IMR-90 (cell line): ENCODE measurements around the gene FREM3. TPM values are rescaled to one million over a fixed set of nuclear protein-coding genes. Genes with fewer than 3 reads are reported as not detected.

ENCODE experiments used
- ATAC-seq: fragments of 200-7000 bp; cut with Tn5 transposase; 2 replicates; pipeline ENCODE4 v1.9.1; 2020; ENCODE audit warnings: low read depth, mild to moderate bottlenecking, moderate library complexity
- BruUV-seq: library from RNA; stranded (reverse); fragments of 400-500 nt; replicated peaks from 2 replicates; lab custom pipeline; 2021; lab: Mats Ljungman, UMichigan
- CTCF ChIA-PET: fragments of 300-600 bp; formaldehyde crosslinking; extraction: SDS; loops from one replicate; lab custom pipeline; 2021; ENCODE audit warnings: antibody characterized with exemption; lab: Yijun Ruan, JAX
- POLR2A ChIA-PET: fragments of 300-600 bp; sonication (Branson Sonifier 250); formaldehyde crosslinking; loops from one replicate; lab custom pipeline; 2022; ENCODE audit warnings: antibody characterized with exemption; ENCODE audit not compliant: unreplicated experiment; lab: Charles Lee
- DNase-seq: peaks from one replicate; pipeline ENCODE4 v3.0.0; 2013
- H2AFZ ChIP-seq: replicated peaks from 2 replicates; pipeline ENCODE3; 2013; ENCODE audit warnings: low read length, mild to moderate bottlenecking; ENCODE audit not compliant: poor library complexity
- H2AK5ac ChIP-seq: 2 replicates; pipeline ENCODE4 v1.6.1; 2013; ENCODE audit warnings: low read depth, low read length, inconsistent platforms
- H2AK9ac ChIP-seq: replicated peaks from 2 replicates; pipeline ENCODE3; 2013; ENCODE audit warnings: mild to moderate bottlenecking, low read depth, low read length, moderate library complexity; ENCODE audit not compliant: poor library complexity
- H2BK120ac ChIP-seq: 2 replicates; pipeline ENCODE4 v1.6.1; 2013; ENCODE audit warnings: low read depth, low read length, inconsistent platforms
- H2BK15ac ChIP-seq: 3 replicates; pipeline ENCODE4 v1.6.1; 2013; ENCODE audit warnings: low read depth, low read length, inconsistent platforms
- H2BK20ac ChIP-seq: 2 replicates; pipeline ENCODE4 v1.6.1; 2013; ENCODE audit warnings: low read depth, mild to moderate bottlenecking, inconsistent platforms, low read length, moderate library complexity
- H2BK5ac ChIP-seq: 2 replicates; pipeline ENCODE4 v1.6.1; 2013; ENCODE audit warnings: mild to moderate bottlenecking, low read depth, low read length, inconsistent platforms; ENCODE audit not compliant: poor library complexity, severe bottlenecking
- H3K14ac ChIP-seq: replicated peaks from 2 replicates; pipeline ENCODE4 v1.6.1; 2013; ENCODE audit warnings: low read depth, low read length, inconsistent platforms
- H3K18ac ChIP-seq: 2 replicates; pipeline ENCODE4 v1.6.1; 2013; ENCODE audit warnings: low read depth, low read length, control low read depth
- H3K23ac ChIP-seq: 2 replicates; pipeline ENCODE4 v1.6.1; 2013; ENCODE audit warnings: low read depth, low read length, inconsistent platforms
- H3K27ac ChIP-seq: 2 replicates; pipeline ENCODE4 v1.5.1; 2013; ENCODE audit warnings: mild to moderate bottlenecking, control low read depth, low read length; ENCODE audit not compliant: insufficient read depth
- H3K27me3 ChIP-seq: 2 replicates; pipeline ENCODE4 v1.6.1; 2013; ENCODE audit warnings: low read length; ENCODE audit not compliant: control insufficient read depth, insufficient read depth
- H3K36me3 ChIP-seq: 2 replicates; pipeline ENCODE4 v1.6.1; 2013; ENCODE audit warnings: low read length, mixed read lengths; ENCODE audit not compliant: control insufficient read depth, insufficient read depth
- H3K4ac ChIP-seq: 2 replicates; pipeline ENCODE4 v1.6.1; 2013; ENCODE audit warnings: low read depth, low read length, inconsistent platforms
- H3K4me1 ChIP-seq: 2 replicates; pipeline ENCODE4 v1.6.1; 2013; ENCODE audit warnings: low read length, mixed read lengths; ENCODE audit not compliant: control insufficient read depth, insufficient read depth
- H3K4me2 ChIP-seq: 2 replicates; pipeline ENCODE4 v1.6.1; 2013; ENCODE audit warnings: low read depth, mild to moderate bottlenecking, control low read depth, low read length, moderate library complexity
- H3K4me3 ChIP-seq: 2 replicates; pipeline ENCODE4 v1.5.1; 2013; ENCODE audit warnings: low read depth, mild to moderate bottlenecking, control low read depth, low read length, moderate library complexity; ENCODE audit not compliant: insufficient read depth
- H3K56ac ChIP-seq: 2 replicates; pipeline ENCODE4 v1.6.1; 2013; ENCODE audit warnings: low read length, inconsistent platforms; ENCODE audit not compliant: insufficient read depth; ENCODE audit errors: extremely low read depth
- H3K79me1 ChIP-seq, 2 experiments: 2 replicates each; pipeline ENCODE4 v1.6.1; 2013; ENCODE audit warnings: low read length in 2 of 2, inconsistent platforms in 1 of 2, low read depth in 1 of 2
- H3K9ac ChIP-seq: 2 replicates; pipeline ENCODE4 v1.6.1; 2013; ENCODE audit warnings: low read depth, low read length, control low read depth
- H3K9me1 ChIP-seq: 2 replicates; pipeline ENCODE4 v1.6.1; 2013; ENCODE audit warnings: low read length, inconsistent platforms; ENCODE audit not compliant: insufficient read depth
- H3K9me3 ChIP-seq: 2 replicates; pipeline ENCODE4 v1.6.1; 2013; ENCODE audit warnings: low read length; ENCODE audit not compliant: control insufficient read depth, insufficient read depth
- H4K20me1 ChIP-seq: 2 replicates; pipeline ENCODE4 v1.6.1; 2013; ENCODE audit warnings: low read length, inconsistent platforms; ENCODE audit not compliant: insufficient read depth
- H4K5ac ChIP-seq: 2 replicates; pipeline ENCODE4 v1.6.1; 2013; ENCODE audit warnings: mild to moderate bottlenecking, low read depth, low read length, control low read depth
- H4K8ac ChIP-seq, 2 experiments: 2 replicates each; pipeline ENCODE4 v1.6.1; 2013; ENCODE audit warnings: low read depth in 2 of 2, low read length in 2 of 2, control low read depth in 1 of 2, inconsistent platforms in 1 of 2
- H4K91ac ChIP-seq: 2 replicates; pipeline ENCODE4 v1.6.1; 2013; ENCODE audit warnings: low read depth, low read length, inconsistent platforms; ENCODE audit not compliant: insufficient read depth
- MAFK ChIP-seq: IDR thresholded peaks from 2 replicates; pipeline ENCODE4 v1.6.1; 2012; ENCODE audit warnings: low read depth, low read length, improper control_type of control experiment
- POLR2A ChIP-seq: IDR thresholded peaks from 2 replicates; pipeline ENCODE4 v1.6.1; 2012; ENCODE audit warnings: mild to moderate bottlenecking, low read depth, low read length
- SMC3 ChIP-seq: fragments of 150-350 bp; IDR thresholded peaks from 2 replicates; pipeline ENCODE4 v1.6.1; 2016; ENCODE audit warnings: low read depth, mild to moderate bottlenecking, antibody characterized with exemption, low read length, moderate library complexity
- WGBS, 2 experiments: methylation state at CpG; one replicate each; pipeline versions ENCODE4 v1.1.5 to v1.1.7; 2013; ENCODE audit warnings: missing lambda C conversion rate in 2 of 2; ENCODE audit not compliant: insufficient read length in 1 of 2; ENCODE audit errors: extremely low coverage in 2 of 2; 5-methylcytosine and 5-hydroxymethylcytosine counted together
- dilution Hi-C: fragments of 300-500 bp; cut with HindIII; formaldehyde crosslinking; loops from one replicate; pipeline ENCODE4 v1.14.3; 2018; ENCODE audit warnings: low sequenced_read_pairs; ENCODE audit not compliant: unreplicated experiment
- in situ Hi-C: fragments of 300-500 bp; cut with MboI; formaldehyde crosslinking; loops from 3 replicates; pipeline ENCODE4 v1.14.3; 2019; ENCODE audit warnings: low sequenced_read_pairs, inconsistent platforms, mixed read lengths
- intact Hi-C: fragments of 100-400 bp; cut with micrococcal nuclease; formaldehyde crosslinking; loops from 2 replicates; pipeline ENCODE4 v1.10.0; 2022
- polyA plus RNA-seq, 3 experiments: library from polyadenylated mRNA; depleted of rRNA; stranded (reverse); fragments of >200 nt; gene quantifications; 2 replicates each; pipeline ENCODE4 v1.2.3, GENCODE V29; 2012; ENCODE audit warnings: low replicate concordance in 1 of 3
- total RNA-seq: library from RNA; depleted of rRNA; stranded (reverse); fragments of >200 nt; gene quantifications from 2 replicates; pipeline ENCODE4 v1.2.3, GENCODE V29; 2012
- TF ChIP-seq, protein P1 (sequence below): conservative IDR thresholded peaks from 2 replicates; pipeline ENCODE4 v1.5.1; 2012; ENCODE audit warnings: mild to moderate bottlenecking, low read depth, low read length, improper control_type of control experiment
- TF ChIP-seq, protein P2 (sequence below): fragments of 150-350 bp; IDR thresholded peaks from 2 replicates; pipeline ENCODE4 v1.6.1; 2017; ENCODE audit warnings: mild to moderate bottlenecking, antibody characterized with exemption, low read length, low read depth

FREM3 gene
- total and polyA plus RNA-seq, 2 of the 4 experiments (the other 2 are of a cell fraction), result not detected

GRCh38 chr4:143743591-143743990 lies 43.1 kb upstream of the FREM3 start:
- Histone ChIP-seq H3K79me1 (no peaks in the 10 kb centered on the region), H3K9me1 (no peaks in the 10 kb centered on the region), H4K5ac (no peak overlapping the region), H4K91ac (no peak overlapping the region), H3K27me3 (no peaks in the 10 kb centered on the region), H2BK20ac (no peak overlapping the region), H3K4ac (no peak overlapping the region), H3K4me1 (no peaks in the 10 kb centered on the region), H3K14ac (no peak overlapping the region), H3K56ac (no peak overlapping the region), H3K9me3 (no peaks in the 10 kb centered on the region), H3K27ac (no peak overlapping the region), H4K8ac (no peak overlapping the region), H3K9ac (no peak overlapping the region), H3K4me2 (no peak overlapping the region), H3K23ac (no peak overlapping the region), H2AK9ac (no peak overlapping the region), H3K36me3 (no peaks in the 10 kb centered on the region), H2AFZ (no peak overlapping the region), H2BK5ac (no peak overlapping the region), H2AK5ac (no peak overlapping the region), H4K20me1 (no peaks in the 10 kb centered on the region), H3K18ac (no peak overlapping the region), H2BK120ac (no peak overlapping the region), H2BK15ac (no peak overlapping the region), H3K4me3 (no peak overlapping the region)
- ChIA-PET POLR2A (no interaction called here), CTCF (no interaction called here)
- no TSS peak for BruUV-seq
- intact Hi-C loops, result no loop called here
- DNase-seq (no peak), ATAC-seq (no peak)
- in situ Hi-C loops, result no loop called here
- WGBS, 2 experiments, result no CpG with 5 or more reads among the region's 3 CpGs
- dilution Hi-C loops, result no loop called here
- TF ChIP-seq, protein P1, sequence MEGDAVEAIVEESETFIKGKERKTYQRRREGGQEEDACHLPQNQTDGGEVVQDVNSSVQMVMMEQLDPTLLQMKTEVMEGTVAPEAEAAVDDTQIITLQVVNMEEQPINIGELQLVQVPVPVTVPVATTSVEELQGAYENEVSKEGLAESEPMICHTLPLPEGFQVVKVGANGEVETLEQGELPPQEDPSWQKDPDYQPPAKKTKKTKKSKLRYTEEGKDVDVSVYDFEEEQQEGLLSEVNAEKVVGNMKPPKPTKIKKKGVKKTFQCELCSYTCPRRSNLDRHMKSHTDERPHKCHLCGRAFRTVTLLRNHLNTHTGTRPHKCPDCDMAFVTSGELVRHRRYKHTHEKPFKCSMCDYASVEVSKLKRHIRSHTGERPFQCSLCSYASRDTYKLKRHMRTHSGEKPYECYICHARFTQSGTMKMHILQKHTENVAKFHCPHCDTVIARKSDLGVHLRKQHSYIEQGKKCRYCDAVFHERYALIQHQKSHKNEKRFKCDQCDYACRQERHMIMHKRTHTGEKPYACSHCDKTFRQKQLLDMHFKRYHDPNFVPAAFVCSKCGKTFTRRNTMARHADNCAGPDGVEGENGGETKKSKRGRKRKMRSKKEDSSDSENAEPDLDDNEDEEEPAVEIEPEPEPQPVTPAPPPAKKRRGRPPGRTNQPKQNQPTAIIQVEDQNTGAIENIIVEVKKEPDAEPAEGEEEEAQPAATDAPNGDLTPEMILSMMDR, result no peak
- TF ChIP-seq POLR2A (no peak), SMC3 (no peak), MAFK (no peak)
- TF ChIP-seq, protein P2, sequence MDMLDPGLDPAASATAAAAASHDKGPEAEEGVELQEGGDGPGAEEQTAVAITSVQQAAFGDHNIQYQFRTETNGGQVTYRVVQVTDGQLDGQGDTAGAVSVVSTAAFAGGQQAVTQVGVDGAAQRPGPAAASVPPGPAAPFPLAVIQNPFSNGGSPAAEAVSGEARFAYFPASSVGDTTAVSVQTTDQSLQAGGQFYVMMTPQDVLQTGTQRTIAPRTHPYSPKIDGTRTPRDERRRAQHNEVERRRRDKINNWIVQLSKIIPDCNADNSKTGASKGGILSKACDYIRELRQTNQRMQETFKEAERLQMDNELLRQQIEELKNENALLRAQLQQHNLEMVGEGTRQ, result no peak
